Measurements from ENCODE around the gene RASGRF2.
"Not testable (repeated sequence)": the region's sequence is repeated elsewhere in the genome, so short reads cannot be mapped to it uniquely, and the experiment has no call there.

- TF ChIP-seq, protein P1, sequence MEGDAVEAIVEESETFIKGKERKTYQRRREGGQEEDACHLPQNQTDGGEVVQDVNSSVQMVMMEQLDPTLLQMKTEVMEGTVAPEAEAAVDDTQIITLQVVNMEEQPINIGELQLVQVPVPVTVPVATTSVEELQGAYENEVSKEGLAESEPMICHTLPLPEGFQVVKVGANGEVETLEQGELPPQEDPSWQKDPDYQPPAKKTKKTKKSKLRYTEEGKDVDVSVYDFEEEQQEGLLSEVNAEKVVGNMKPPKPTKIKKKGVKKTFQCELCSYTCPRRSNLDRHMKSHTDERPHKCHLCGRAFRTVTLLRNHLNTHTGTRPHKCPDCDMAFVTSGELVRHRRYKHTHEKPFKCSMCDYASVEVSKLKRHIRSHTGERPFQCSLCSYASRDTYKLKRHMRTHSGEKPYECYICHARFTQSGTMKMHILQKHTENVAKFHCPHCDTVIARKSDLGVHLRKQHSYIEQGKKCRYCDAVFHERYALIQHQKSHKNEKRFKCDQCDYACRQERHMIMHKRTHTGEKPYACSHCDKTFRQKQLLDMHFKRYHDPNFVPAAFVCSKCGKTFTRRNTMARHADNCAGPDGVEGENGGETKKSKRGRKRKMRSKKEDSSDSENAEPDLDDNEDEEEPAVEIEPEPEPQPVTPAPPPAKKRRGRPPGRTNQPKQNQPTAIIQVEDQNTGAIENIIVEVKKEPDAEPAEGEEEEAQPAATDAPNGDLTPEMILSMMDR (IDR thresholded peaks at IDR 0.05), result not testable (repeated sequence)
- not testable (repeated sequence) for TF ChIP-seq POLR2A, EP300 (IDR thresholded peaks at IDR 0.05)
Observed at GRCh38 chr5:81030236-81031034, 70.3 kb downstream of the RASGRF2 start.
